Parathyroid adenoma (tissue), 2 donors: Measurements from ENCODE around the gene ARHGAP45.

ENCODE experiments used
- H2AFZ ChIP-seq: fragments of 300-600 bp; sonication (generic); one replicate; pipeline ENCODE4 v1.7.0; 2017; ENCODE audit warnings: antibody characterized with exemption, mild to moderate bottlenecking
- H3K27ac ChIP-seq: fragments of 300-600 bp; sonication (generic); one replicate; pipeline ENCODE4 v1.7.0; 2017
- H3K27me3 ChIP-seq: fragments of 300-600 bp; sonication (generic); one replicate; pipeline ENCODE4 v1.7.0; 2017; ENCODE audit warnings: low read length; ENCODE audit not compliant: control insufficient read depth, insufficient read depth
- H3K36me3 ChIP-seq: fragments of 300-600 bp; sonication (generic); one replicate; pipeline ENCODE4 v1.7.0; 2017; ENCODE audit warnings: low read length; ENCODE audit not compliant: control insufficient read depth, insufficient read depth
- H3K4me1 ChIP-seq: fragments of 300-600 bp; sonication (generic); one replicate; pipeline ENCODE4 v1.7.0; 2017; ENCODE audit warnings: control low read depth
- H3K4me2 ChIP-seq: fragments of 300-600 bp; sonication (generic); one replicate; pipeline ENCODE4 v1.7.0; 2017; ENCODE audit warnings: low read length
- H3K4me3 ChIP-seq: fragments of 300-600 bp; sonication (generic); one replicate; pipeline ENCODE4 v1.7.0; 2017; ENCODE audit warnings: low read depth, low read length
- H3K79me2 ChIP-seq: fragments of 300-600 bp; sonication (generic); one replicate; pipeline ENCODE4 v1.7.0; 2017; ENCODE audit warnings: control low read depth
- H3K9ac ChIP-seq: fragments of 300-600 bp; sonication (generic); one replicate; pipeline ENCODE4 v1.7.0; 2017; ENCODE audit warnings: mild to moderate bottlenecking
- H3K9me3 ChIP-seq: fragments of 300-600 bp; sonication (generic); one replicate; pipeline ENCODE4 v1.7.0; 2017; ENCODE audit warnings: low read length; ENCODE audit not compliant: control insufficient read depth
- CTCF ChIP-seq: fragments of 300-600 bp; sonication (generic); IDR thresholded peaks from one replicate; pipeline ENCODE4 v1.7.0; 2017; ENCODE audit warnings: antibody characterized with exemption, mild to moderate bottlenecking
- donor health status: primary hyperparathyroidism.

The ARHGAP45 gene

DNA sequence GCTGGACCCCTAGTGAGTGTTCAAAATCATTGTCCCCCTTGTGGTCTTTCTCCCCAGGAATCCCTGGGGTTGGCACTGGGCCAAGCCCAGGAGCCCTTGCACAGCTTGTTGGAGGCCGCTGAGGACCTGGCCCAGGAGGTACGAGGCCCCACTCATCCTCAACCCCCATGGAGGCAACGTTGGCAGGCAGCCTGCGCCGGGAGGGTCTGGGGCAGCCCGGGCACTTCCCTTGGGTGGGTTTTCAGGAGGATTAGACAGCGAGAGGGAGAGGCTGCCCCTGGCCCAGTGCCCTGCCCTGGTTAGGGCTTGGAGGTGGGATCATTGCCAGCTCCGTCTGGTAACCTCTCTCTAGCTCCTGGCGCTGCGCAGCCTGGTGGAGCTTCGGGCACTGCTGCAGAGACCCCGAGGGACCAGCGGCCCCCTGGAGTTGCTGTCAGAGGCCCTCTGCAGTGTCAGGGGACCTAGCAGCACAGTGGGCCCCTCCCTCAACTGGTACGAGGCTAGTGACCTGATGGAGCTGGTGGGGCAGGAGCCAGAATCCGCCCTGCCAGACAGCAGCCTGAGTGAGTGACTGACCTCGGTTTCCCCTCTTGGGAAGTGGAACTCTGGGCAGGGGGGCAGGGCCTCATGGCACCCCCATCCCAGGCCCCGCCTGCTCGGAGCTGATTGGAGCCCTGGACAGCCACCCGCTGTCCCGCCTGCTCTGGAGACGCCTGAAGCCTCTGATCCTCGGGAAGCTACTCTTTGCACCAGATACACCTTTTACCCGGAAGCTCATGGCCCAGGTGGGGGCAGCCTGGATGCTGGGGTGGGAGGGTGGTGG lies 24.1 kb upstream of the ARHGAP45 start:
- H3K27ac ChIP-seq, result no peak overlapping the region
- no peaks in the 10 kb centered on the region for H3K79me2 ChIP-seq
- H3K4me1 ChIP-seq, result peaks cover 5% of the 10 kb centered on the region
- H3K4me2 ChIP-seq, result no peak overlapping the region
- no peak overlapping the region for H3K9ac ChIP-seq
- no peak overlapping the region for H2AFZ ChIP-seq
- H3K9me3 ChIP-seq, result no peaks in the 10 kb centered on the region
- H3K4me3 ChIP-seq, result no peak overlapping the region
- no peaks in the 10 kb centered on the region for H3K36me3 ChIP-seq
- H3K27me3 ChIP-seq, result no peaks in the 10 kb centered on the region
- no peak for TF ChIP-seq CTCF

DNA sequence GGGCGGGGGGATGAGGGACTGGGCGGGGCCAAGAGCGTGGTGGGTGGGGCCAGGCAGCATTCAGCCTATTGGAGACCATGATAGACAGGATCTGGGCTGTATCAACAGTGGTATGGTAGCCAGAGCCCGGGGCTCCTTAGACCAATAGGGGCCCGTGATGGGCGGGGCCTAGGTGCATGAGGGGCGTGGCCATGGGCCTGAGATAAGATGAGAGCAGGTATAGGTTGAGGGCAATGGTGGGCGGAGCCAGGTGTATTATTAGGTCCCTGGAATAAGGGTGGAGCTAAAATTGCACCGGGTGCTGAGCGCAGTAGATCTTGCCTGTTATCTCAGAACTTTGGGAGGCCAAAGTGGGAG lies 21.7 kb upstream of the ARHGAP45 start:
- H3K36me3 ChIP-seq, result no peaks in the 10 kb centered on the region

GRCh38 chr19:1046117-1046626 lies 20.8 kb upstream of the ARHGAP45 start:
- no peak overlapping the region for H3K9ac ChIP-seq
- no peak overlapping the region for H3K27ac ChIP-seq
- H3K4me3 ChIP-seq, result no peak overlapping the region
- no peaks in the 10 kb centered on the region for H3K9me3 ChIP-seq
- no peak for TF ChIP-seq CTCF
- H3K4me1 ChIP-seq, result peaks cover 4% of the 10 kb centered on the region
- H3K4me2 ChIP-seq, result no peak overlapping the region
- H3K79me2 ChIP-seq, result no peaks in the 10 kb centered on the region
- H3K36me3 ChIP-seq, result no peaks in the 10 kb centered on the region
- H3K27me3 ChIP-seq, result no peaks in the 10 kb centered on the region
- H2AFZ ChIP-seq, result no peak overlapping the region

More for the DNA sequence above, 21.7 kb upstream of the ARHGAP45 start:
- H3K79me2 ChIP-seq, result no peaks in the 10 kb centered on the region
- H3K27ac ChIP-seq, result no peak overlapping the region
- H3K4me2 ChIP-seq, result no peak overlapping the region
- no peak overlapping the region for H3K9ac ChIP-seq
- no peak overlapping the region for H3K4me3 ChIP-seq
- H3K9me3 ChIP-seq, result no peaks in the 10 kb centered on the region
- H3K27me3 ChIP-seq, result no peaks in the 10 kb centered on the region
- no peak overlapping the region for H2AFZ ChIP-seq
- peaks cover 5% of the 10 kb centered on the region for H3K4me1 ChIP-seq
- TF ChIP-seq CTCF, result no peak

DNA sequence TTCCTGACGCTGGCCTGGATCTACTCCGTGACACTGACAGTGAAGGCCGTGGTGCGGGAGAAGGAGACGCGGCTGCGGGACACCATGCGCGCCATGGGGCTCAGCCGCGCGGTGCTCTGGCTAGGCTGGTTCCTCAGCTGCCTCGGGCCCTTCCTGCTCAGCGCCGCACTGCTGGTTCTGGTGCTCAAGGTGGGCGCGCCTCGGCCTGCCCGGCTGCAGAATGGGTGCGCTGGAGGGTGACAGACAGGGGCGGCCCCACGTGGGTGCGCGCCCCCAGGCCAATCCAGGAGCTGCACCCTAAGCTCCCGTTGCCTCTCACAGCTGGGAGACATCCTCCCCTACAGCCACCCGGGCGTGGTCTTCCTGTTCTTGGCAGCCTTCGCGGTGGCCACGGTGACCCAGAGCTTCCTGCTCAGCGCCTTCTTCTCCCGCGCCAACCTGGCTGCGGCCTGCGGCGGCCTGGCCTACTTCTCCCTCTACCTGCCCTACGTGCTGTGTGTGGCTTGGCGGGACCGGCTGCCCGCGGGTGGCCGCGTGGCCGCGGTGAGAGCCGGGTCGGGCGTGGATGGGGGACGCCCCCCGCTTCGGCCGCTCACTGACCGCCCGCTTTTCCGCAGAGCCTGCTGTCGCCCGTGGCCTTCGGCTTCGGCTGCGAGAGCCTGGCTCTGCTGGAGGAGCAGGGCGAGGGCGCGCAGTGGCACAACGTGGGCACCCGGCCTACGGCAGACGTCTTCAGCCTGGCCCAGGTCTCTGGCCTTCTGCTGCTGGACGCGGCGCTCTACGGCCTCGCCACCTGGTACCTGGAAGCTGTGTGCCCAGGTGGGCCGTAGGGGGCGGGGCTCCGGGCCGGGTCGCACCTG lies 19.9 kb upstream of the ARHGAP45 start:
- Histone ChIP-seq H3K27ac (no peak overlapping the region), H3K36me3 (no peaks in the 10 kb centered on the region), H2AFZ (no peak overlapping the region), H3K27me3 (no peaks in the 10 kb centered on the region), H3K9ac (no peak overlapping the region), H3K79me2 (no peaks in the 10 kb centered on the region), H3K4me3 (no peak overlapping the region), H3K4me2 (no peak overlapping the region), H3K4me1 (no peaks in the 10 kb centered on the region), H3K9me3 (no peaks in the 10 kb centered on the region)
- TF ChIP-seq CTCF, result no peak
